Fibroblast of lung (primary cell): Measurements from ENCODE around the gene APOB. TPM values are rescaled to one million over a fixed set of nuclear protein-coding genes. Genes with fewer than 3 reads are reported as not detected.

Source experiments
- DNase-seq, 2 donors: peaks; one replicate each; pipeline versions ENCODE4 v3.0.0 to v3.0.0-alpha.2; 2010; ENCODE audit warnings: low read depth in 2 of 2
- H2AFZ ChIP-seq: 2 replicates; pipeline ENCODE4 v1.5.1; 2012; ENCODE audit warnings: low read length, control low read depth, inconsistent platforms
- H3K27ac ChIP-seq: 2 replicates; pipeline ENCODE4 v1.5.1; 2011; ENCODE audit warnings: low read length, control low read depth; ENCODE audit not compliant: insufficient read depth
- H3K27me3 ChIP-seq: 2 replicates; pipeline ENCODE4 v1.5.1; 2011; ENCODE audit warnings: mild to moderate bottlenecking, low read length; ENCODE audit not compliant: control insufficient read depth, insufficient read depth
- H3K36me3 ChIP-seq: 2 replicates; pipeline ENCODE4 v1.5.1; 2011; ENCODE audit warnings: low read length; ENCODE audit not compliant: control insufficient read depth, insufficient read depth
- H3K4me1 ChIP-seq: 2 replicates; pipeline ENCODE4 v1.5.1; 2011; ENCODE audit warnings: low read length; ENCODE audit not compliant: control insufficient read depth, insufficient read depth; ENCODE audit errors: extremely low read depth
- H3K4me2 ChIP-seq: 2 replicates; pipeline ENCODE4 v1.5.1; 2011; ENCODE audit warnings: low read length, control low read depth; ENCODE audit not compliant: insufficient read depth; ENCODE audit errors: extremely low read depth
- H3K4me3 ChIP-seq, 4 experiments: fragments of 200-600 bp in 1 of 4; sonication (generic) in 1 of 4; replicated peaks in 1 of 4; 2 replicates each; pipeline ENCODE4 v1.5.1; 2011 to 2016; ENCODE audit warnings: low read length in 4 of 4, low read depth in 3 of 4, mild to moderate bottlenecking in 3 of 4, control low read depth in 2 of 4, inconsistent platforms in 1 of 4, mixed read lengths in 1 of 4; ENCODE audit not compliant: insufficient read depth in 1 of 4; ENCODE audit errors: control extremely low read depth in 1 of 4
- H3K79me2 ChIP-seq: 2 replicates; pipeline ENCODE4 v1.5.1; 2012; ENCODE audit warnings: mild to moderate bottlenecking, low read length, inconsistent platforms; ENCODE audit not compliant: control insufficient read depth, insufficient read depth
- H3K9ac ChIP-seq: 2 replicates; pipeline ENCODE4 v1.5.1; 2011; ENCODE audit warnings: mild to moderate bottlenecking, low read length, control low read depth; ENCODE audit not compliant: insufficient read depth
- H3K9me3 ChIP-seq: 2 replicates; pipeline ENCODE4 v1.5.1; 2012; ENCODE audit warnings: low read depth, low read length; ENCODE audit not compliant: control insufficient read depth, insufficient read depth
- H4K20me1 ChIP-seq: 2 replicates; pipeline ENCODE4 v1.5.1; 2011; ENCODE audit warnings: low read length; ENCODE audit not compliant: control insufficient read depth, insufficient read depth; ENCODE audit errors: extremely low read depth
- CTCF ChIP-seq, 2 donors: IDR thresholded peaks in 1 of 2; conservative IDR thresholded peaks in 1 of 2; 1 replicate in 1 of 2; 2 replicates in 1 of 2; pipeline ENCODE4 v1.5.1; 2011 to 2012; ENCODE audit warnings: low read length in 2 of 2, control low read depth in 1 of 2, inconsistent platforms in 1 of 2, low read depth in 1 of 2, mild to moderate bottlenecking in 1 of 2
- EZH2 ChIP-seq: IDR thresholded peaks from 2 replicates; pipeline ENCODE4 v1.5.1; 2012; ENCODE audit warnings: low read length, control low read depth, mild to moderate bottlenecking; ENCODE audit errors: missing control alignments
- polyA plus RNA-seq, 2 donors: library from polyadenylated mRNA; depleted of rRNA in 1 of 2; stranded (reverse) in 1 of 2; unstranded in 1 of 2; fragments of >200 nt; gene quantifications; 2 replicates each; pipeline ENCODE4 v1.2.1, GENCODE V29; 2011 to 2012; ENCODE audit warnings: missing spikeins in 1 of 2
- total RNA-seq: library from RNA; depleted of rRNA; stranded (reverse); fragments of >200 nt; gene quantifications from 2 replicates; pipeline ENCODE4 v1.2.1, GENCODE V29; 2014

APOB gene
- total and polyA plus RNA-seq, 2 donors (not counting 1 experiment from before 2014, with no cell fraction given) = under 0.01 TPM; not detected in 1

- H2AFZ ChIP-seq = no peak overlapping the region
- H3K4me1 ChIP-seq = no peaks in the 10 kb centered on the region
- TF ChIP-seq CTCF (conservative IDR thresholded peaks at IDR 0.05 in 1 of 2, IDR thresholded peaks at IDR 0.05 in 1 of 2; ENCODE audit: low read depth in 1 of 2, low read length in 2 of 2) = no peak
Observed at GRCh38 chr2:21023419-21024181, 20.3 kb downstream of the APOB start.

GRCh38 chr2:21022792-21023367 is 21.0 kb downstream of the APOB start:
- H3K4me3 ChIP-seq = no peak overlapping the region
- H4K20me1 ChIP-seq = no peaks in the 10 kb centered on the region
- H3K36me3 ChIP-seq = no peaks in the 10 kb centered on the region
- H3K9me3 ChIP-seq = no peaks in the 10 kb centered on the region
- H3K27ac ChIP-seq = no peak overlapping the region
- TF ChIP-seq CTCF (conservative IDR thresholded peaks at IDR 0.05 in 1 of 2, IDR thresholded peaks at IDR 0.05 in 1 of 2; ENCODE audit: low read depth in 1 of 2, low read length in 2 of 2) = no peak
- no peak for TF ChIP-seq EZH2
- H3K4me1 ChIP-seq = no peaks in the 10 kb centered on the region
- DNase-seq = no peak
- no peak overlapping the region for H3K9ac ChIP-seq
- no peaks in the 10 kb centered on the region for H3K27me3 ChIP-seq
- H3K4me2 ChIP-seq = no peak overlapping the region
- no peak overlapping the region for H2AFZ ChIP-seq
- H3K79me2 ChIP-seq = no peaks in the 10 kb centered on the region

More at GRCh38 chr2:21023419-21024181, 20.3 kb downstream of the APOB start:
- no peaks in the 10 kb centered on the region for H3K27me3 ChIP-seq
- H4K20me1 ChIP-seq = no peaks in the 10 kb centered on the region
- H3K79me2 ChIP-seq = no peaks in the 10 kb centered on the region
- H3K9ac ChIP-seq = no peak overlapping the region
- H3K36me3 ChIP-seq = no peaks in the 10 kb centered on the region
- DNase-seq = no peak
- H3K9me3 ChIP-seq = no peaks in the 10 kb centered on the region
- H3K4me3 ChIP-seq = no peak overlapping the region
- no peak overlapping the region for H3K27ac ChIP-seq
- no peak overlapping the region for H3K4me2 ChIP-seq

GRCh38 chr2:21021430-21021829 is 22.4 kb downstream of the APOB start:
- Histone ChIP-seq H3K4me3 (no peak overlapping the region), H3K9me3 (no peaks in the 10 kb centered on the region), H3K4me2 (no peak overlapping the region), H3K27ac (no peak overlapping the region), H3K9ac (no peak overlapping the region), H4K20me1 (no peaks in the 10 kb centered on the region), H2AFZ (no peak overlapping the region), H3K36me3 (no peaks in the 10 kb centered on the region), H3K4me1 (no peaks in the 10 kb centered on the region), H3K79me2 (no peaks in the 10 kb centered on the region), H3K27me3 (no peaks in the 10 kb centered on the region)
- DNase-seq = no peak
- no peak for TF ChIP-seq CTCF (conservative IDR thresholded peaks at IDR 0.05 in 1 of 2, IDR thresholded peaks at IDR 0.05 in 1 of 2; ENCODE audit: low read depth in 1 of 2, low read length in 2 of 2)
- TF ChIP-seq EZH2 = no peak
